Measurements from ENCODE around the gene ZNF19. TPM values are rescaled to one million over a fixed set of nuclear protein-coding genes. Genes with fewer than 3 reads are reported as not detected.
A peak's percentile ranks its signal among the peaks of the same experiment; 100 is the strongest.

ZNF19 gene
- total RNA-seq, 1 donor = 3.5 TPM

DNA sequence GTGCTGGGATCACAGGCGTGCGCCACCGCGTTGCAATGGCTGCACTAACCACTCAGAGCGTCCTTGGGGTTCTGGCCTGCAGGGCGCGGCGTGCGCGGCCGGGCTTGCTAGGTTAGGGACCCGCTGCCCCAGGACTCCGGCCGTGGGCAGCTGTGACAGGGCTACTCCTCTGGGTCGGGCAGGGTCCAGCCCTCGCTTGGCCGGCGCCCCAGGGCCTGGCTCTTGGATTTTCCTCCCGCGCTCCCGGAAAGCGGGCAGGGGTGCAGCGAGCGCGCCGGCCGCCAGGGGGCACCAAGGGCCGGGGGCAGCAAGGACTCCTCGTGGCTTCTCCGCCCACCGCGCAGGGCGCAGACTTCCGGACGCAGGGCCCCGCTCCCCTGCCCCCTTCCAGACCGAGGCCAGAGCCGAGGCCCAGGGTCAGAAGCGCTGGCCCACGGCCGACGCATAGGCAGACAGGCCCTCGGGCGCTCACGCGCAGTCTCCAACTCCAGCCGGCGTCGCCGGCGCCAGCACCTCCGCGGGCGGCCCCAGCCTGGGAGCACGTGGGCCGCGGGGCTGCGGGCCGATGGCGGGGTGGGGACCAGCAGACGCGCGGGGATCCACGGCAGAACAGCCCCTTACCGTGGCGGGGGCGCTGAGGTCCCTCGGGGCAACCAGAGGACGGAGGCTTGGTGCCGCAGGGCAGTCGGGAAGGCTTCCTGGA is 47.6 kb downstream of the ZNF19 start:
- H3K4me3 ChIP-seq (ENCODE audit: low read depth, low read length) = no peak overlapping the region
- DNase-seq (ENCODE audit: low read depth) = no peak
- TF ChIP-seq CTCF (IDR thresholded peaks at IDR 0.05; ENCODE audit: insufficient read depth, low read length) = peak; percentile 28

DNA sequence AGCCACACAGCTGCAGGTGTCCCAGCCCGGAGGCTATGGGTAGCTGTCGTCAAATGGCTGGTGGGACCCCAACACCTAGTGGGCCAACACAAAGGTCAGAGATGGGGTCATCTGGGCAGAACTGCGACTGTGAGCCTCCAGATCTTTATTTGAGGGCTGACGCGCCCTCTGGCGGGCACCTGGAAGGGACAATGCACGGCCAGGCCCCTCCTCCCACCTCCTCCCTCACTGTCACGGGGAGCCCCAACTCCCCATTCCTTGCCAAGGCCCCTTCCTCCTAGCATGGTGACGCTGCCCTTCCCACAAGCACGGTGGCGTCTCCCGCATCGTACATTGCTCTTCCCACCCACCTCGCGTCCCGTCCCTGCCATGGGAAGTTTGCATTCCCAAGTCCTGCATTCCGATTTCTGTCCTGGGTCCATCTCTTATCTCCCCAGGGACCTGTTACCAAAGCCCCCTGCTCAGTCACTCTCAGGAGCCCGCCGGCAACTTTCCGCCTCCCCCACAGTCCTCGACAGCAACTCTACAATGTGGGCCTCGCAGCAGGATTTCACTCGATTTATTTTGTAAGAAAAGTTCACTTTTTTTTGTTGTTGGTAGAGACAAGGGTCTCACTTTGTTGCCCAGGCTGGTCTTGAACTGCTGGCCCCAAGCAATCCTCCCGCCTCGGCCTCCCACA is 48.3 kb downstream of the ZNF19 start:
- no peak for TF ChIP-seq CTCF (IDR thresholded peaks at IDR 0.05; ENCODE audit: insufficient read depth, low read length)
- no peak overlapping the region for H3K4me3 ChIP-seq (ENCODE audit: low read depth, low read length)
- no peak for DNase-seq (ENCODE audit: low read depth)

DNA sequence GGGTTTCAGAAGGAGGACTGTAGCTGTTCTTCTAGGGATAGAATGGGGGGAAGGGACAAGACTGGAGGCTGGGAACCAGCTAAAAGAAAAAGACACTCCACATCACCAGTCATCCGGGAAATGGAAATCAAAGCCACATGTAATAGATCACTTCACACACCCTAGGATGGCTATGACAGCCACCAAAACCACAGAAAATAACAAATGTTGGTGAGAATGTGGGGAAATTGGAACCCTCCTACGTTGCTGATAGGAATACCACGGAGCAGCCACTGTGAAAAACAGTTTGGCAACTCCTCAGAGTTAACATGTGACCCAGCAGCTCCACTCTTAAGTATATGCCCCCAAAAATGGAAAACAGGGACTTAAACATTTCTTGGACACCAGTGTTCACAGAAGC is 49.6 kb downstream of the ZNF19 start:
- no peak for TF ChIP-seq CTCF (IDR thresholded peaks at IDR 0.05; ENCODE audit: insufficient read depth, low read length)
- DNase-seq (ENCODE audit: low read depth) = no peak
- no peak overlapping the region for H3K4me3 ChIP-seq (ENCODE audit: low read depth, low read length)

DNA sequence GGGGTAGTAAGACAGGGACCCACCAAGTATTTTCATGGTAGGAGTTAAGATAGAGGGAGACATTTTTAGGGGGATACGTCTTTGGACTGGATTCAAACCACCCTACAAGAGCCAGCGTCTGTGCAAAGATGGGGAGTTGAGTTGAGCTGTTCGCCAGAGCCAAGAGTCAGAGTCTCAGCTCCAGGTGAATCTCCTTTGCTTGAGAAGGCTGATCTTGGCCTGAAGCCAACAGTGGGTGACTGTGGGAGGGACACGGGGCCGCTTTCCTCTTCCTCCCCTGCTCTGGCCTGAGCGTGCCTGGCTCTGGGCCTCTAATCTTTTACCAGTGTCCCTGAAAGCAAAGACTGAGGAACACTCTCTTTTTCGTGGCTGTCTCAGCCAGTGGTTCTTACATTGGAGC is 52.7 kb downstream of the ZNF19 start:
- DNase-seq (ENCODE audit: low read depth) = no peak
- TF ChIP-seq CTCF (IDR thresholded peaks at IDR 0.05; ENCODE audit: insufficient read depth, low read length) = no peak
- H3K4me3 ChIP-seq (ENCODE audit: low read depth, low read length) = no peak overlapping the region

DNA sequence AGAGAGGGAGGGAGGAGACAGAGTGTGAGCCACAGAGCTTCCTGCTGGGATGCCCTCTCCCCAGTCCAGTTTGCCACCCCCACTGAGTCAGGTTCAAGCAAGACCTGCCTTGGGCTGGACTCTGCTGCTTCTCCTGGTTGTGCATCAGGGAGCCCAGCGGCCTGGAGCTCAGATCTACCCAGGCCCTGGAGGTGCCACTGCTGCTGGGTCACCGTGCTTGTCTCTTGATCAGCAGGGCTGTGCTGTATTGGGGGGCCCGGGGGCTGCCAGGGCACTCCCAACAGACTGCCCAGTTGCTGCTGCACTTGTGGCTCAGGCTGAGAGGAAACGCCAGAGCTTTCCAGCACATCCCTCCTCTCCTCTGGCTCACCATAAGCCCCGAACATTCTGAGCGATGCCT is 56.2 kb downstream of the ZNF19 start:
- no peak for TF ChIP-seq CTCF (IDR thresholded peaks at IDR 0.05; ENCODE audit: insufficient read depth, low read length)
- H3K4me3 ChIP-seq (ENCODE audit: low read depth, low read length) = no peak overlapping the region
- DNase-seq (ENCODE audit: low read depth) = no peak

- no peak for DNase-seq (ENCODE audit: low read depth)
- no peak for TF ChIP-seq CTCF (IDR thresholded peaks at IDR 0.05; ENCODE audit: insufficient read depth, low read length)
- H3K4me3 ChIP-seq (ENCODE audit: low read depth, low read length) = no peak overlapping the region
Measured at GRCh38 chr16:71431991-71432390, 57.1 kb downstream of the ZNF19 start.

Data from fibroblast of the aortic adventitia (primary cell).